ENCODE results near the gene SLC12A7. TPM values are rescaled to one million over a fixed set of nuclear protein-coding genes. Genes with fewer than 3 reads are reported as not detected.
A peak's percentile ranks its signal among the peaks of the same experiment; 100 is the strongest.

The SLC12A7 gene
- total RNA-seq, 2 experiments from 2014 or later = 10.1 to 10.8 TPM

DNA sequence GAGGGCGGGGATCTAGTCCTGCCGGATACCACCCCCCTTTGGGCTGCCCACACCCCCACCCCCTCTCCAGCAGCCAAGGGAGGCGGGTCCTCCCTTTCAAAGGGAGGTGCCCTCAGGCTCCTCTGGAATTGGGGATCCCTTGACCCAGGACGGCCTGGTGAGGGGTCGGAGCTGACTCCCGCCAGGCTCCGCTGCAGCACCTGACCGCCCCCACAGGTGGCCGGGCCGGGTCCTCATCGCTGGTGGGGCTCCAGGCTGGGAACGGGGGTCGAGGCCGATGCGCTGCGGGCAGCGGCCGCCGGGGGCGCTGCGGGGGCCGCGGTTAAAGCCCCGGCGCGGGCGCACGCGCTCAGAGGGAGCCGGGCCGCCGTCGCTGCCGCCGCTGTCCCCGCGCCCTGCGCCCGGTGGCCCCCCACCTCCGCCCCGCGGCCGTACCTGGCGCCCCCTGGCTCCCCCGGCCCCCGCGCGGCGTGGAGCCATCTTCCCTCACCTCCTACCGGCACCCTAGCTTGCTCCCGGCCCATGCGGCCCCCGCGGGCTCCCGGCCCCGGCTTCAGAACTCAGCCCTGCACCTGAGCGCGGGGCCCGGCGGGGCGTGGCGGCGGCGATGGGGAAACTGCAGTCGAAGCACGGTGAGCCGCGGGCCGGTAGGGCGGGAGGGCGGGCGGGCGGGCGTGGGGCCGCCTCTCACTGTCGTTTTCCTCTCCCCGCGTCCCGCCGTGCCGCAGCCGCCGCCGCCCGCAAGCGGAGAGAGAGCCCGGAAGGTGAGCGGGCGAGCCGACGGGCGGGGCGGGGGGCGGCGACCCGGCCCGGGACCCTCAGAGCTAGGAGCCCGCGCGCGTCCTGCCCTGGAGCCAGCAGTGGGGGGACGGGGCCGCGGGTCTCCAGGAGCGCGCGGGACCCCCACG, 103.2 kb downstream of the SLC12A7 start, which contains the start of gene NKD2:
Gene NKD2, plus strand, starts transcription at position 352 of the 908 bp plus-strand sequence. Its CDS starts 256 bp downstream, at position 608.
- H3K27me3 Mint-ChIP-seq = peaks cover 53% of the 10 kb centered on the region
- H3K4me1 Mint-ChIP-seq (ENCODE audit: low read depth) = peaks cover 13% of the 10 kb centered on the region
- CTCF ChIA-PET = interaction anchor here (0.6 to 3.2 kb wide), 4 partner anchors 77 to 339 kb away, joined by 3 to 11 read pairs (median 4); no protein-coding TSS in a partner anchor
- intact Hi-C loops (cut with micrococcal nuclease) = no loop called here
- POLR2A ChIA-PET = no interaction called here
- peak within 1 kb of the TSS; percentile 47 for H3K4me3 Mint-ChIP-seq
- no peaks in the 10 kb centered on the region for H3K36me3 Mint-ChIP-seq
- H3K27ac Mint-ChIP-seq = no peak within 1 kb of the TSS
- peak; percentile 42 for DNase-seq
- no peaks in the 10 kb centered on the region for H3K9me3 Mint-ChIP-seq

GRCh38 chr5:1007681-1008450, 104.0 kb downstream of the SLC12A7 start:
- intact Hi-C loops (cut with micrococcal nuclease) = no loop called here
- no peak for DNase-seq
- Mint-ChIP-seq H3K4me1 (ENCODE audit: low read depth) (peaks cover 21% of the 10 kb centered on the region), H3K9me3 (no peaks in the 10 kb centered on the region), H3K27me3 (peaks cover 59% of the 10 kb centered on the region), H3K27ac (no peak overlapping the region), H3K36me3 (no peaks in the 10 kb centered on the region), H3K4me3 (no peak overlapping the region)
- ChIA-PET POLR2A (no interaction called here), CTCF (interaction anchor here (0.7 to 3.2 kb wide), 2 partner anchors 9 to 84 kb away, joined by 3 to 11 read pairs; no protein-coding TSS in a partner anchor)

DNA sequence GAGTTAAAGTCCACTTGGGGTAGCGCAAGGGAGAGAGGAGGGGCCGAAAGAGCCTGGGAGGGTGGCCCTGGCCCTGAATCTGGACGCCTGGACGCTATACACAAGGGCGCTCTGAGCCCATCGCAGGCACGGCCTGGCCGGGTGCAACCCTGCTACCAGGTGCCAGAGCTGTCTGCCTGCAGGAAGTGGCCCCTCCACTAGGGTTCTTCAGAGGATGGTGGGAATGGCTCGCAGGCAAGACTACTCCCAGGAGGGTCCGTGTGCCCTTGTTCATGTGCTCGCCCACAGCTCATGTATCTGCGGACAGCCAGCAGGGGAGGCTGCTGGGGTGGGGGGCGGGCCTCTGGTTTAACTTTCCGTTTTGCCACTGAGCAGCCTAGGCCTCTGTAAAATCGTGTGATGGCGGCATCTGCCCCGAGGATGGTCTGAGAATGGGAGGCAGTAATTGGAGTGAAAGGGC, 104.6 kb downstream of the SLC12A7 start:
- peaks cover 60% of the 10 kb centered on the region for H3K27me3 Mint-ChIP-seq
- peaks cover 24% of the 10 kb centered on the region for H3K4me1 Mint-ChIP-seq (ENCODE audit: low read depth)
- H3K27ac Mint-ChIP-seq = no peak overlapping the region
- intact Hi-C loops (cut with micrococcal nuclease) = no loop called here
- ChIA-PET CTCF (interaction anchor here (0.7 to 3.2 kb wide), 2 partner anchors 8 to 84 kb away, joined by 3 to 11 read pairs; no protein-coding TSS in a partner anchor), POLR2A (no interaction called here)
- no peaks in the 10 kb centered on the region for H3K36me3 Mint-ChIP-seq
- no peaks in the 10 kb centered on the region for H3K9me3 Mint-ChIP-seq
- H3K4me3 Mint-ChIP-seq = no peak overlapping the region
- no peak for DNase-seq

GRCh38 chr5:1006656-1007071, 105.2 kb downstream of the SLC12A7 start:
- Mint-ChIP-seq H3K27me3 (peaks cover 55% of the 10 kb centered on the region), H3K4me1 (ENCODE audit: low read depth) (peaks cover 27% of the 10 kb centered on the region), H3K36me3 (no peaks in the 10 kb centered on the region), H3K27ac (no peak overlapping the region), H3K9me3 (no peaks in the 10 kb centered on the region), H3K4me3 (no peak overlapping the region)
- CTCF ChIA-PET = interaction anchor here (0.7 to 3.2 kb wide), 2 partner anchors 8 to 83 kb away, joined by 3 to 11 read pairs; no protein-coding TSS in a partner anchor
- POLR2A ChIA-PET = no interaction called here
- intact Hi-C loops (cut with micrococcal nuclease) = no loop called here
- DNase-seq = no peak

DNA sequence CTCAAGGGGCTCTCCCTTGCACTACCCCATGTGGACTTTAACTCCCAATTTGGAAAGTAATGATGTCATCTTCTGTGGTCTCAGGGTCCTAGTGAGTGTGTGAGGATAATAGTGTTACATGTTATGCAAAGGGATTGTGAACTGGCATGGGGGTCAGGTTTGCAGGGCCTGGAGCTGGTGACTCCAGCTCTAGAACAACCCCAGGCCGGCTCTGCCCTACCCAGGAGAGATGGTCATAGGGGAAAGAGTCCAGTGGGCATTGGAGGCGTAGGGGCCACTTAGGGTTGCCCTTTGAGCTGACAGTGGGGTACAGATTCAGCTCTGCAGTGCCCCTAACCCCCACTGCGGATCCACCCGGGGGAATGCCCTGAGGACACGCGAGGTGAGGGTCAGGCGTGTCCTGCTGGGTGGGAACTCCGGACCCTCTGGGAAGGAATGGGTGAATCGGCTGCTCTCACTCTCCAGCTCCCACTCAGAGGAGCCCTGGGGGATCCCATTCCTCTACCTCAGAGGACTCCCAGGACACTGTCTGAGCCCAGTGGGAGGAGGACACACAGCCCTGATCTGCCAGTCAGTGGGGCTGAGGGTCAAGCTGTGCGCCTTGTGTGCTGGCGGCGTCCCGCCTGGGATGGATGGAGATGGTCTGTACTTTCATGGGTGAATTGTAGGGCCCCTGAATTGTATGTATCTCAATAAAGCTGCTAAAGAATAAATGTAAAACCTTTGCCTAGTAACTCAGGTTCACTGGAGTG, 105.8 kb downstream of the SLC12A7 start:
- intact Hi-C loops (cut with micrococcal nuclease) = no loop called here
- CTCF ChIA-PET = interaction anchor here (1.5 kb wide), 1 partner anchor 15 kb away, joined by 3 read pairs; no protein-coding TSS in a partner anchor
- H3K27me3 Mint-ChIP-seq = peaks cover 51% of the 10 kb centered on the region
- no peaks in the 10 kb centered on the region for H3K9me3 Mint-ChIP-seq
- H3K36me3 Mint-ChIP-seq = no peaks in the 10 kb centered on the region
- no peak for DNase-seq
- H3K4me3 Mint-ChIP-seq = no peak overlapping the region
- POLR2A ChIA-PET = no interaction called here
- peaks cover 27% of the 10 kb centered on the region for H3K4me1 Mint-ChIP-seq (ENCODE audit: low read depth)
- no peak overlapping the region for H3K27ac Mint-ChIP-seq

DNA sequence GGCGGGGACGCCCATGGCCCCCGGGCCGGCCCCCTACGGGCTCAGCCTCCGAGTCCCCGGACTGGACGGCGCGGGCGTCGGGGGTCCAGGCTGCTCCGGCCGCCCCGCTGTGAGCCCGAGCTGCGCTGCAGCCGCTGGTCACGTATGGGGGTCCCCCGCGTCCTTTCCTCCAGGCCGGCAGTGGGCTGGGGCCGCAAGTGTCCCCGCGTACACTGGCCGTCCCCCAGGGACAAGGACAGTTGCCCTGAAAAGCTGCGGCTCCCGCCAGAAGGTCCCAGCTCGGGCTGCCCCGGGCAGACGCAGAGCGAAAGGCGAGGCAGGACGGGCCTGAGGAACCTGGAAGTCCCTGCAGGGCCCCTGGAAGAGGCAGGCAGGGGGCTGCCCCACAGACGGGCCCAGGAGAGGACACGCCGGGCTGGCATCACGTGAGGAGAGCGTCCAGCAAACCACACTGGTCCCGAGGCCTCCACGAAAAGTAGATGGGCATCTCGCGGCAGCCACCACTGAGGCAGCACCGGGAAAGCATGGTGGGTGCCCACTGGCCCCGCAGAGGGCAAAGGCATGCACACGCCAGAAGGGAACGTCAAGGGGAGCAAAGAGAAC, 106.5 kb downstream of the SLC12A7 start:
- H3K36me3 Mint-ChIP-seq = no peaks in the 10 kb centered on the region
- intact Hi-C loops (cut with micrococcal nuclease) = no loop called here
- DNase-seq = peak; percentile 1
- POLR2A ChIA-PET = no interaction called here
- peaks cover 43% of the 10 kb centered on the region for H3K27me3 Mint-ChIP-seq
- CTCF ChIA-PET = interaction anchor here (1.5 kb wide), 1 partner anchor 15 kb away, joined by 3 read pairs; no protein-coding TSS in a partner anchor
- H3K27ac Mint-ChIP-seq = no peak overlapping the region
- H3K4me1 Mint-ChIP-seq (ENCODE audit: low read depth) = peaks cover 27% of the 10 kb centered on the region
- H3K4me3 Mint-ChIP-seq = no peak overlapping the region
- no peaks in the 10 kb centered on the region for H3K9me3 Mint-ChIP-seq

- H3K4me1 Mint-ChIP-seq (ENCODE audit: low read depth) = peaks cover 24% of the 10 kb centered on the region
- H3K27me3 Mint-ChIP-seq = peaks cover 36% of the 10 kb centered on the region
- peak; percentile 60 for DNase-seq
- no peak overlapping the region for H3K27ac Mint-ChIP-seq
- no peaks in the 10 kb centered on the region for H3K9me3 Mint-ChIP-seq
- intact Hi-C loops (cut with micrococcal nuclease) = no loop called here
- CTCF ChIA-PET = interaction anchor here (1.5 kb wide), 1 partner anchor 14 kb away, joined by 3 read pairs; no protein-coding TSS in a partner anchor
- POLR2A ChIA-PET = no interaction called here
- H3K36me3 Mint-ChIP-seq = no peaks in the 10 kb centered on the region
- peak overlapping the region; percentile 39 for H3K4me3 Mint-ChIP-seq
Measured at GRCh38 chr5:1004461-1005248, 107.2 kb downstream of the SLC12A7 start.

DNA sequence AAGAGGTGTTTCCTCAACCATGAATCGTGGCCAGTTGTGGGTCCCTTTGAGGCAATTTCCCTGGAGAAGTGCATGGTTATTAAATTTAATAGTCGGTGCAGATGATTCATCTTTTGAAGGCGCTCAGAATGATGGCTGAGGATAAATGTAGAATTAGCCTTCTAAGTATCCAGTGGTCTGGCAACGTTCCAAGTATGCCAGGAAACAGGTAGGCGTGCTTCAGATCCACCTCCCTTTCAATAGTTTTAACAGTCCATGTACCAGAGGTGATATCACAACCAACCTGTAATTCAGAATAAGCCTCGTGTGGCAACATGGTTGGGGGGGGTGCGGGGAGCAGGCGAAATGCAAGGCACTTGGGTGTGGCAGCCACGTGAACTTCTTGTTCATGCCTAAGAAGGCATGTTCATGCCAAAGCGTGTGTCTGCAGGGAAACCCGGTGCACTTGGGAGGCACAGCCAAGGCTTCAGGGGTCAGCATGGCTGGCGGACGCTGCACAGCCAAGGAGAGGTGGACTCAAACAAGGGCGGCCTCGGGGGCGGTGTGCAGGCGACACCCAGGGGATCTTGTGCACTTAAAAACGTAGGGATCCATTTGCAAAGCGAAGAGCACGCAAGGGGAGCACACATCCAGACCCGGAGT, 108.4 kb downstream of the SLC12A7 start:
- CTCF ChIA-PET = no interaction called here
- Mint-ChIP-seq H3K4me1 (ENCODE audit: low read depth) (peaks cover 24% of the 10 kb centered on the region), H3K4me3 (no peak overlapping the region), H3K27me3 (peaks cover 35% of the 10 kb centered on the region), H3K27ac (peak overlapping the region; percentile 1), H3K9me3 (no peaks in the 10 kb centered on the region), H3K36me3 (no peaks in the 10 kb centered on the region)
- DNase-seq = peak; percentile 27
- POLR2A ChIA-PET = no interaction called here
- intact Hi-C loops (cut with micrococcal nuclease) = no loop called here

DNA sequence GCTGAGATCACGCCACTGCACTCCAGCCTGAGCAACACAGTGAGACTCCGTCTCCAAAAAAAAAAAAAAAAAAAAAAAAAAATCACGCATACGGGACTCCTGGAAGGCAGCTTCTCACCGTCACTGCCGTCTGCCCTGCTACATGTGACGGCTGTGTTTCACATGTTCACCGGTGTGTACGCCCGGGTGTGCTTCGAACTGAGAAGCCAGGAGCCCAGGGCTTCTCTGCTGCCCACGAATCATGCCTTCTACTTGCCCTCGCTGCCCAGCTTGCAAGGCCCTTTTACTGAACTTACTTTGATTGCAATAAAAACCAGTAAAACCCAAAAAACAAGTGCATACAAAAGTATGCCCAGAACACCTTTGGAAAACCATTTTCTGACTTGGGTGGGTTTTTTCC, 109.0 kb downstream of the SLC12A7 start:
- no peak overlapping the region for H3K4me3 Mint-ChIP-seq
- CTCF ChIA-PET = no interaction called here
- POLR2A ChIA-PET = no interaction called here
- DNase-seq = peak; percentile 1
- H3K36me3 Mint-ChIP-seq = no peaks in the 10 kb centered on the region
- peaks cover 32% of the 10 kb centered on the region for H3K27me3 Mint-ChIP-seq
- H3K27ac Mint-ChIP-seq = no peak overlapping the region
- no peaks in the 10 kb centered on the region for H3K9me3 Mint-ChIP-seq
- intact Hi-C loops (cut with micrococcal nuclease) = no loop called here
- H3K4me1 Mint-ChIP-seq (ENCODE audit: low read depth) = peaks cover 23% of the 10 kb centered on the region

GRCh38 chr5:1002271-1002546, 109.7 kb downstream of the SLC12A7 start:
- peaks cover 23% of the 10 kb centered on the region for H3K4me1 Mint-ChIP-seq (ENCODE audit: low read depth)
- H3K4me3 Mint-ChIP-seq = no peak overlapping the region
- no peaks in the 10 kb centered on the region for H3K9me3 Mint-ChIP-seq
- H3K27me3 Mint-ChIP-seq = peaks cover 27% of the 10 kb centered on the region
- ChIA-PET CTCF (no interaction called here), POLR2A (no interaction called here)
- no peak for DNase-seq
- H3K36me3 Mint-ChIP-seq = no peaks in the 10 kb centered on the region
- no peak overlapping the region for H3K27ac Mint-ChIP-seq
- intact Hi-C loops (cut with micrococcal nuclease) = no loop called here

Data from activated CD4-positive, alpha-beta memory T cell treated with anti-CD3 and anti-CD28 coated beads for 36 hours (primary cell).